ENCODE measurements around the gene FOXRED1.

Gene FOXRED1

DNA sequence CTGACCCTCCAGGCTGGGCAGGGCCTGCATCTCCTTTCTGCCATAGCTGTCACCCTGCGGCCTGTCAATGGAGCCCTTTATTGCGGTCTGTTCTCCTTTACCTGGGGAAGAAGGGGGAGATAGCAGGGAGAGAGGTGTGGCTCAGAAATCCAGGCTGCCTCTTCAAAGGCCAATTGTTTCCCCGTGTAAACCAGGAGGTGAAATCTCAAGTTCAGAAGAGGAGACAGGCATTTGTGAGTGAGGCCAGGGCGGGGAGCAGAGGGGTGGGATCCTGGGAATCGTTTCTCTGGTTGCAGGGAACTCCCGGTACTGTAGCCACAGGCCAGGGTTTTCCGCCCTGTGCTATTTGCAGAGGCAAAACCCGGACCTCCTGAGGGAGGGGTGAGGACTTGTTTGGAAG is 44.0 kb downstream of the FOXRED1 start:
- no peak for DNase-seq

DNA sequence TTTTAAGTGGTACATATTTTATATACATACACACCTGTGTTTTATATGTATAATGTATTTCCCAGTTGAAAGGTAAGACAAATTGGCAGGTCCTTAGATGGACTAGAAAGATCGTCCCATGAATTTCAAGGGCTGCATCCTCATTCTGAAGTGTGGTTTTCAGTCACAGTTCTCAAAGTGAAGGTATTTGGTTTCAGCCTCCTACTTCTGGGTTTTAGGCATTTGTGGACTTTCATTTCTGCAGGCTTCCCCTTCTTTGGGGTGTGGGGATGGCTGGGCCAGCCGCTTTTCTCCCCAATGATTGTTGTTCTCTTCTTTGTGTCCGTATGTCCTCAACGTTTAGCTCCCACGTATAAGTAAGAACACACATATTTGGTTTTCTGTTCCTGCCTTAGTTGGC is 44.9 kb downstream of the FOXRED1 start:
- DNase-seq: no peak

DNA sequence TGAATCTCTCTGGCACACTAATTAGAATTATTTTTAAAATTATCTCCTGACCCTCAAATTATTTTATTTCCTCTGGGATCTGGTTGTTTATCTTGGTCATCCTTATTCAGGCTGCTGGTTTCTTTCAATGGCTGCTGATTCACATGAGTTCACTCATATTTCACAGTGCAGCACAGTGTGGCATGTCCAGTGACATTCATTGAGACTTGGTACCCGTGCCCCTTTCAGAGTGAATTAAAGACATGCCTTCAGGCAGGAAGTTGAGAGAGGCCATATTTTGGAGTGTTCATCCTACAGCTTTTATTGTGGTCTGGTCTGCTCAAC is 48.4 kb downstream of the FOXRED1 start:
- no peak for DNase-seq

DNA sequence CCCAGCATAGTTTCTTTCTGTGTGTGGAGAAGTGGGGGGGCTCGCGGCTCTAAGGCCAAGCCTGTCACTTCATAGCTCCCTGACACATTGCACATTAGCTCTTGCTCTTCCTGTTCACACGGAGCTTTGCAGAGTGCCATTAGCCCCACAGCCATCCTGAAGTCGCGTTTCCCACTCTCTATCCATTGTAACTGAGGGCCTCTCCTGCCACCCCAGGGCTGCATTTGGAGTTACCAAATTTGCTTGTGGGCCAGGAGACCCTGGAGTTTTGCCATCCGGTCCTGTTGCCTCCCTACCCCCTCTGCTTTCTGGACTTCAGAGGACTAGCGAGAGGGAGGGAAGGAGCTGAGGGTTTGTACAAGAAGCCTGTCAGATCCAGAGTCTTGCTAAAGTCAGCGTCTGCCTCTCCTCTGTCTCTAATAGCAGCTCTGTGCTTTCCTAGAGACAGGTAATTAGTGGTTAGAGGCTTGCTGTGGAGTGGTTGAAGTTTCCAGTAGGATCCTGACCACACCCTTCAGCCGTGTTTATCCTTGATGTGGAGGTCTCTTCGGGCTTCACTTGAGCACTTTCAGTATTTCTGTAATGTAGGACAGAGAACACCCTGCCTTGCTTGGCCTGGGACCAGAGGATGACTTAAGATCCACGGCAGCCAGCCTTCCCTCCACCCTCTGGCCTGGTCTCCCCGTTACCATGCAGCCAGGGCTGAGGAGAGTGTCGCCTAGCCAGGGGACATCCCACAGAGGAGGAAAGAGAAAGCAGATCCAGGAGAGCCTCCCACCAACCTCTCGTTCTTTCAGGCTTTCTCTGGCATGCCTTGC is 49.0 kb downstream of the FOXRED1 start:
- no peak for DNase-seq

DNA sequence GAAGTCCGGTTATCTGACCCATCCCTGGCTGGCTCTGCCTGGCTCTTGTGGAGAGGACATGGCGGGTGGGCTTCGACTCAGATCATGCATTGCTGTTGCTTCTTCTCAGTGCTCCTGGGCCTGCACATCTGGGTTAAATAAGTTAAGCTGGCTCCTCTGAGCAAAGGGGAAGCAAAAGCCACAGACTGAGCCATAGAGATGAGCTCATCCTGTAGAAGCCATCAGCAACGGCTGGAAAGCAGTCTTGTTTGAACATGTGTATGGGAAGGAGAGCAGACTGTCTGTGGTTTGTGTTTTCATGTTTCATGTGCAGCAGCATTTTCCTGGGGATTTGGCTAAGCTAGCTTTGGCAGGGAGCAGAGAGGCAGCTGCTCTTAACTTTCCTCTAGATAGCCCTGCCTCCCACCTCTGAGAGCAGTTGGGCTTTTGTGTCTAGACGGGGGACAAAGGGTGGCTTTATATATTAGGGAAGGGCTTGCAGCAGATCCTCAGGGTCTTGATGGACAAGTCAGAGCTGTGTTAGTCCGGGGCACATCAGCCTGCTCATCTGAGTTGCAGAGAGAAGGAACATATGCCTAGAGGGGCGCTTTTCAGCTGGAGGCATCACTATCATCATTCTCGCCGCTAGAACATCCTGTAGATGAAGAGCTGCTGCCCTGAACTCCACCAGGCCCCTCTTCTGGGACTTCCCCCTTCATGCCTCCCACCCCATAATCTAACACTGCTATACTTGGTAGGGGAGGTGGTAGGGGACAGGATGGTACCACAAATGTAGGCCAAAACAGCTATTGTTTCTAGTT is 49.8 kb downstream of the FOXRED1 start:
- DNase-seq: no peak

DNA sequence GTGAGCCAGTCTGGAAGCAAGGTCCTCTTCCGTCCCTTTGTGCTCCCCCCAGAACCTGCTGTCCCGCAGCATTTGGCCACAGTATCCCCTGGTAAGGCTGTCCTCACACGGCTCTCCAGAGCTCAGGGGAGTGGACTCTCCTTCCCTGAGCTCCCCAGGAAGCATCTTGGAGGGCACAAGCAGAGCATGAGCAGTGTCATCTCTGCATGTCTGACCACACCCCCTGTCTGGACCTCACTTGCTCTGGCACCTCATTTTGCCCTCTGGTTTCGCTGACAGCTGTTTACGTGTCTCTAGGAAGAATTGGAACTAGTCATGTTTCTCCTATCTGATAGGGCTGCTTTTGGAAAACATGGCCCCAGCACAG is 50.4 kb downstream of the FOXRED1 start:
- no peak for DNase-seq

DNA sequence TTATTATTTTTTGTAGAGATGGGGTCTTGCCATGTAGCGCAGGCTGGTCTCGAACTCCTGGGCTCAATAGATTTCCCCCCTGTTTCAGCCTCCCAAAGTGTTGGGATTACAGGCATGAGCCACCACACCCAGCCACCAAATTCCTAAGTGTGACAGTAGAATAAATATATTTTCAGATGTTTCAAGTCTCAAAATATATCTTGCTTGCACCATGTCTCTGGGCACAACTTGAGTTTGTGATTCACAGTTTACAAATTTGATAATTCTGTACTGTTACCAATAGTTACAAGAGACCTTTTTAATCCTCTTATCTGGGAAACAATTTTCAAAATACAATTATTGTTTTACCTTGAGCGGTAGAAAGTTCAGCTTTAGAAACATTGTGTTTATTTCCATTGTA is 54.0 kb downstream of the FOXRED1 start:
- no peak for DNase-seq

DNA sequence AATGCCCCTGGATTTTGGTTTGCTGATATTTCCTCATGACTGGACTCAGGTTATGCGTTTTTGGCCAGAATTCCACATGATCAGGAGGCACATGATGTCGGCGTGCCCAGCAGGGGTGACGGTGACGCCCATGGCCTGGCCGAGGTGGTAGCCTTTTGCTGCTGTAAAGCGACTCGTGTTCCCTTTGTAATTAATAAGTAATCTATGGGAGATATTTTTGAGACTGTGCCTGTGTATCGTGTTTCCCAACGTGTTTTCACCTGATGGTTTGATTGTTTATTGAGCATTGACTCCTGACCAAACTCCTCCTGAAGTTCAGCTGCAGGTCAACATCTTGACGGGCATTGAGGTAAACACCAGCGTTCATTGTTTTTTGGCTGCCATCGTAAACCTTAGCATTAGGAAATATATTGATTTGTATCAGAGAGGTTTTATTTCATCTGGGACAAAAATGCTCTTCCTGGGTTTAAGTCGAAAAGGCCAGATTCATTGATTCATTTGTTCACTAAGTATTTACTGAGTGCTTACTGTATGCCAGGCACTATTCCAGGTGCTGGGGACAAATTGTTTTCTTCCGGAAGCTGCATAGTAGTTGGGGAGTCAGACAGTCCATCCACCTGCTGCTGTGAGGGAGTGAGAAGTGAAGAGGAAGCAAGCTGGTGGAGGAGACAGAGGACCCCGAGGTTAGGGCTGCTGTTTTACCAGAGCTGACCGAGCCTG is 58.5 kb downstream of the FOXRED1 start:
- DNase-seq: no peak
